Stimulated activated CD4-positive, alpha-beta T cell treated with anti-CD3 and anti-CD28 coated beads, Interleukin-12 subunit alpha, Interleukin-12 subunit beta, amount 100 ng/mL, for 24 hours (primary cell): ENCODE data around the gene ITPR2.
"Not testable (repeated sequence)": the region's sequence is repeated elsewhere in the genome, so short reads cannot be mapped to it uniquely, and the experiment has no call there.

Source experiments
- DNase-seq, 2 experiments: peaks; one replicate each; pipeline ENCODE4 v3.0.0-alpha.2; 2020; ENCODE audit warnings: low read depth in 2 of 2

Gene ITPR2

GRCh38 chr12:26627335-26627734 is 205.7 kb downstream of the ITPR2 start:
- DNase-seq = no peak

DNA sequence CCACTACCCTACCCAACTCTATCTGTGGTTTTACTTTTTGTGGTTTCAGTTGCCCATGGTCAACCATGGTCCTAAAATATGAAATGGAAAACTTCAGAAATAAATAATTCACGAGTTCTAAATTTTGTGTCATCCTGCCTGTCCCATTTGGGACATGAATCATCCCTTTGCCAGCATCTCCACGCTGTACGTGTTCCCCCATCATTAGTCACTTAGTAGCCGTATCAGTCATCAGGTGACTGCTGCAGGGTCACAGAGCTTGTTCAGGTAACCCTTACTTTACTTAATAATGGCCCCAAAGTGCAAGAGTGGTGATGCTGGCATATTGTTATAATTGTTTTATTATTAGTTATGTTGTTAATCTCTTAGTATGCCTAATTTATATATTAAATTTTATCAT is 209.9 kb downstream of the ITPR2 start:
- no peak for DNase-seq

DNA sequence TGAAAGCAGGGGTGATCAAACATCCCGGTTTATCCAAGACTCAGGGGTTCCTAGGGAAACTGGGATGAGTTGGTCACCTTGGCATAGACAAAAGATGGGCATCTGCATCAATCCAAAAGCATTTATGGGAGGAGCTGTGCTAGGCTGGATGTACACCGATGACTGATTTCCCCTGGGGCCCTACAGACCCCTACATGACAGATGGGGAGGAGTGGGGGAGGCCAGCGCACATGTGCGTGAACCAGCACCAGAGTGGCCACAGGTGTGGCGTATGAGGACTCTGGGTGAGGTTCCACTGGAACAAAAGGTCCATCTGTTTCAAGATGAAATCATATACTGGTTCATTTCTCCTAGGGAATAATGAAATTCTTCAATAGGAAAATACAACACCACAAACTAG is 210.4 kb downstream of the ITPR2 start:
- no peak for DNase-seq

GRCh38 chr12:26621932-26622331 is 211.1 kb downstream of the ITPR2 start:
- no peak for DNase-seq

GRCh38 chr12:26620907-26621306 is 212.1 kb downstream of the ITPR2 start:
- no peak for DNase-seq

DNA sequence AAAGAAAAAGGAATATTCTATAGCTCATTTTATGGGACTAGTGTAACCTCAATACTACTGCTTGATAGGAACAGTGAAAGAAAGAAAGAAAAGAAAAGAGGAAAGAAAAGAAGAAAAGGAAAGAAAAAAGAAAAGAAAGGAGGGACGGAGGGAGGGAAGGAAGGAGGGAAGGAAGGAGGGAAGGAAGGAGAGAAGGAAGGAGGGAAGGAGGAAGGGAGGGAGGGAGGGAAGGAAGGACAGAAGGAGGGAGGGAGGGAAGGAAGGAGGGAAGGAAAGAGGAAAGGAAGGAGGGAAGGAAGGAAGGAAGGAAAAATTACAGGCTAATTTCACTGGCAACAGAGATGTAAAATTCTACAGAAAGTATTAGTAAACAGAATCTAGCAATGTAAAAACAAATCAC is 215.5 kb downstream of the ITPR2 start:
- no peak for DNase-seq

GRCh38 chr12:26614011-26614616 is 218.9 kb downstream of the ITPR2 start:
- DNase-seq = no peak

GRCh38 chr12:26612203-26612602 is 220.8 kb downstream of the ITPR2 start:
- no peak for DNase-seq

- DNase-seq = no peak
Measured at GRCh38 chr12:26611598-26611997, 221.4 kb downstream of the ITPR2 start.

GRCh38 chr12:26610774-26611173 is 222.2 kb downstream of the ITPR2 start:
- no peak for DNase-seq

- no peak for DNase-seq
Measured at GRCh38 chr12:26609986-26610385, 223.0 kb downstream of the ITPR2 start.

- no peak for DNase-seq
Measured at GRCh38 chr12:26608706-26609105, 224.3 kb downstream of the ITPR2 start.

GRCh38 chr12:26608273-26608672 is 224.7 kb downstream of the ITPR2 start:
- DNase-seq = no peak

DNA sequence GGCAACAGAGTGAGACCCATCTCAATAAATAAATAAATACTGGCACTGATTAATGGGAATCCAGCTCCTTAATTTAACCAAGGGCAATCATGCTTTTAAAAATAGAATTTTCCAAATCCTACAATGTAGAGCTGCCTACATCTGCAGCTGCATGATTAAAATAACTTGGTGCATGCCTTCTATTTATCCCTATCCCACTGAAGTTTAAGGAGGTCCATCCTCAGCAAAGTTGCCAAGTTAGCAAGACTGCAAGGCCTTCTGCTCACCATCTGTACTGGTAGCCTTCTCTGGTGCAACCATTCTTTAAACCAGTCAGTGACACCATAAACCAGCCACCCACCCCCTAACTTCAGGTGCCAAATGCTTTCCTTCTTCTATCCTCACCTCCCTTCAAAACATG is 226.1 kb downstream of the ITPR2 start:
- no peak for DNase-seq

GRCh38 chr12:26604813-26605212 is 228.2 kb downstream of the ITPR2 start:
- not testable (repeated sequence) for DNase-seq

GRCh38 chr12:26599096-26599695 is 233.8 kb downstream of the ITPR2 start:
- no peak for DNase-seq

DNA sequence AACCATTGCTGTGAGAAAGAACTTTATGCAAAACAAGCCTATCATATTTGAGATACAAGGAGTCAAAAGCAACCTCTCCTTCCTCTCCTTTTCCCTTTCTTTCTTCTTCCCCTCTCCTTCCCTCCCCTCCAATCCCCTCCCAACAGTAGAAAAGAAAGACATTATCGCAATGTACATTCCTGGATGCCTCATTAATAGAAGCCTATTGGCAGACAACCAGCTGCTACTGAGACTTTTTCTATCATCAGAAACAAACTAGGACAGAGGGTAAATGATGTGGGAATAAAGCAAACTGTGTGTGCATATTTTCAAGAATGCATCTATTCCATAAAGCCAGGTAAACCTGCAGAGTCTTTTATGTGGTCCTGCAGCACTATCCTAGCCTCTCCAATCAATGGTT is 237.2 kb downstream of the ITPR2 start:
- DNase-seq = no peak

GRCh38 chr12:26580619-26581018 is 252.4 kb downstream of the ITPR2 start:
- DNase-seq = no peak

DNA sequence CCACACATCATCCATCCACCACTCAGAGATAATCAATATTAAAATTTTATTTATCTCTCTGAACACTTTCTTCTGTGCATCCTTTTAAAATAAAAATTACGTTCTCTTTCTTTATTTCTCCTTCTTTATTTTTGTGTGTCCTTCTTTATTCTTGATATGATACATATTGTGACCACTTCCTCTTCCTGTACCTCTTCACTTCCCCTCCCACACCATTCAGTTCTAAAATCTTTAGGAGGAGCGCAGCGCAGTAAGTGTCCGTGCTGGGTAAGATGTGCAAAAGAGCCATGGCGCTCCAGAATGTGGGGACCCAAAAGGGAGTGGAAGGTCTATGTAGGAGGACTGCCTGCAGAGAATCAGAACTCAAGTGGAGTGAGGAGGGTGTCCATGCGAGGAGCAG is 256.7 kb downstream of the ITPR2 start:
- no peak for DNase-seq

DNA sequence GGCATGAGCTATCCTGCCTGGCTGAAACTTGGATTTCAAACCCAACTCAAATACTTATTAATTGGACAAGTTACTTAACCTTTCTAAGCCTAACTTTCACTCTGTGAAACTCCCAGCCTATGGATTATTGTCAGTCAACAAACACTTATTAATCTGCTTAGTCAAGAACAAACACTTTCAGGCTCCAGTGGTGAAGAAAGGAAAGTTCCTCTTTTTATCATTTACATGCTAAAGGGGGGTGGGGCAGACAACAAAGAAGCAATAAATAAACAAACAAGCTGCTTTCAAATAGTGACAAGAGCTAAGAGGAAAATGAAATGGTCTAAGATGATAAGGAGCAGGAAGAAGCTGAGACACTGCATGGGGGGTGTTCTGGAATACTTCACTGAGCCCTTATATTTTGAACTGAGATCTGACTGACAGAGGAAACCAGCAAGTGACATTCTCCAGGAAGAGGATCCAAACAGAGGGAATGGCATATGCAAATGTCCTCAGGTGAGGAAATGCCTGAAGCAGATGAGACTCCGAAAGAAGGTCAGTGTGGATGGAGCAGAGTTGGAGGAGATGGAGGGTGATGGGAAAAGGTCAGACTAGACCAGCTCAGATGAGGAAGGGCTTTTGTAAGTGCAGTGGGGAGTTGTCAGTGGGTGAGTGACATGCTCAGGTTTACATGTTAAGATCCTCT is 259.6 kb downstream of the ITPR2 start:
- no peak for DNase-seq

DNA sequence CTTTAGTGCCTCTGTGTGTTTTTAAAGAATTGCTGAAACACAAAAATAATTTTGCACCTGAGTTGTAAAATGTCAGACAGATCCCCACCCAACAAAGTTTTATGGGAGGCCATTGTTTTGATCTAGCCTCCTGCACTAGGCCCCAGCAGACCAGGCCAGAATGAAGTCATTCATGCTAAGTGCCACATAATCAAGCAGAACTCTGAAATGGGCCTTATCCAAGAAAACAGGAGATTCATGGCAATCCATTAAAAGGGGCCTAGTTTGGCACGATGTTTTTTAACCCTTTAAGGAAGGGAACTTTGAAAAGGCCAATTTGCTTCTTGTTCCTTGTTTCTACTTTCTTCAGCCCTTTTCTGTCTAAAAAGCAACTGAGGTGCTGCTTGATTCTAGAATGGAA is 260.9 kb downstream of the ITPR2 start:
- no peak for DNase-seq

- DNase-seq = no peak
Measured at GRCh38 chr12:26571560-26571959, 261.4 kb downstream of the ITPR2 start.

DNA sequence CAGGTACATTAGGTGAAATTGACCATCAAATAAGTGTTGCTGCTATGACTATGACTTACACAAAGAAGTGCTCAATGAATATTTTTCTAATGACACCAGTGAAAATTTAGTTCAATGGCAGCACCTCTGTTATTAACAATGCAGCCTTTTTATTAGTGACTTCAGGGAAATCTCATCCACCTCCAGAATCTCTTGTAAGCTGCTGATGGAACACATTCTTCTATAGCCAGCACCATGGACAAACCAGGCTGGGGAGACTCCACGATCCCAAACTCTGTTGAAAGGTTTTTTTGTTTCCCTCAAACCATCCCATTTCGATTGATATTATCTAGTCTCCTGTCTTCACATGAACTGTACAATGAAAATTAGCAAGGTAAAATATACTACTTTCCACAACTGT is 265.9 kb downstream of the ITPR2 start:
- DNase-seq = no peak
